GM18511 (cell line): ENCODE measurements around the gene TBC1D5.
"Not testable (repeated sequence)": the region's sequence is repeated elsewhere in the genome, so short reads cannot be mapped to it uniquely, and the experiment has no call there.

Source experiments
- ATAC-seq: cut with Tn5 transposase; IDR thresholded peaks from one replicate; pipeline ENCODE4 v1.9.1; 2021; ENCODE audit warnings: mild to moderate bottlenecking, moderate library complexity; ENCODE audit not compliant: unreplicated experiment

The TBC1D5 gene

DNA sequence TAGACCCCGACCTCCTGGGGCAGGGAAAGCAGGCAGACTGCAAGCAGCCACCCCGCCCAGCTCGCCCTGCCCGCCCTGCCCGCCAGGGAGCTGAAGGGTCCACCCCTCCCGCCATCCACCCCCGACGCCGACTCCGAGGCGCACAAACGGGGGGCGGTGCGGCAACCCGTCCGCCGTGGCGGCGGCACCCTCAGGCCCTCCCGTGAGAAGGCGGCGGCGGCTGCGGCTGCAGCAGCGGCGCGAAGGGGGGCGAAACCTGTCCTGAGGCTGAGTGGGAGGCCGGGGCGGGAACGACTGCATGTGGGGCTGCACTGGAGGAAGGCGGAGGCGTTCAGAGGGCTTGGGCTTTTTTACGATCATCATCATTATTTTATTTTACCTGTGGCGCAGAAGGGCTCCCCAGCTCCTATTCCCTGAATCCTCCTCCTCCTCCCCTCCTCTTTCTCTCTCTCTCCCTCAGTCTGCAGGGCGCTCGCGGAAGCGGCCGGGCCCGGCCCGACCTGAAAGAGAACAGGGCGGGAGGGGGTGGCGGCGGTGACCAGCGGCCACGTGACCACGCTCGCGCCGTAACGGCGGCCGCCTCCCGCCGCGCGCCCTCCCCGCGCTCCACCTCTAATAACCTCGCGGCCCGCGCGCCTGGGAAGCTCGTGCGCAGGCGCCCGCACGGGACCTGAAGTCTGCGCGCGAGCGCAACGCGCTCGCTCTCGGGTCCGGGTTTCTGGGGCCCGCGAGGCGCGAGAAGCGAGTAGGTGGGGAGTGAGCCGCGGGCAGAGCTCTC is at the start of gene TBC1D5:
TSS of gene TBC1D5 (minus strand) at position 530 of the 778 bp plus-strand sequence. CDS start 234,061 bp downstream, outside the sequence.
- ATAC-seq: peak; percentile 75

GRCh38 chr3:17783426-17783825 is 41.0 kb upstream of the TBC1D5 start:
- ATAC-seq: no peak

DNA sequence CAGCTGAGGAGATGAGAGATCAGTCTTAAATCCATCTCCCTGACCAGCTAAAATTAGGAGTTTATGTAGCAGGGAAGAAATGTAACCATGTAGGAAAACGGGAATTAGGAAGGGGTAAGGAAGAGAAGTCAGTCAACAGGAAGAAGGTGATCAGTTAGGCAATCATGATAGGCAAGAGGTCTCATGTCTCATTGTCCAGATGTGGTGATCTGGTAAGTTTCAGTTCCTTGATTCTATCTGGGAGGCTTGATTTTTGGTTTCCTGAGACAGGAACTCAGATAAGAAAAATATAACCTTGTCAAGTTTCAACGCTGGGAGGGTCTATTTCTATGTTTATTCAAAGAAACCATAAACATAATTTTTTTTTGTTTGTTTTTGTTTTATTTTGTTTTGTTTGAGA is 40.3 kb upstream of the TBC1D5 start:
- ATAC-seq: no peak

- not testable (repeated sequence) for ATAC-seq
These were observed 37.9 kb upstream of the TBC1D5 start for GRCh38 chr3:17780369-17780768.

DNA sequence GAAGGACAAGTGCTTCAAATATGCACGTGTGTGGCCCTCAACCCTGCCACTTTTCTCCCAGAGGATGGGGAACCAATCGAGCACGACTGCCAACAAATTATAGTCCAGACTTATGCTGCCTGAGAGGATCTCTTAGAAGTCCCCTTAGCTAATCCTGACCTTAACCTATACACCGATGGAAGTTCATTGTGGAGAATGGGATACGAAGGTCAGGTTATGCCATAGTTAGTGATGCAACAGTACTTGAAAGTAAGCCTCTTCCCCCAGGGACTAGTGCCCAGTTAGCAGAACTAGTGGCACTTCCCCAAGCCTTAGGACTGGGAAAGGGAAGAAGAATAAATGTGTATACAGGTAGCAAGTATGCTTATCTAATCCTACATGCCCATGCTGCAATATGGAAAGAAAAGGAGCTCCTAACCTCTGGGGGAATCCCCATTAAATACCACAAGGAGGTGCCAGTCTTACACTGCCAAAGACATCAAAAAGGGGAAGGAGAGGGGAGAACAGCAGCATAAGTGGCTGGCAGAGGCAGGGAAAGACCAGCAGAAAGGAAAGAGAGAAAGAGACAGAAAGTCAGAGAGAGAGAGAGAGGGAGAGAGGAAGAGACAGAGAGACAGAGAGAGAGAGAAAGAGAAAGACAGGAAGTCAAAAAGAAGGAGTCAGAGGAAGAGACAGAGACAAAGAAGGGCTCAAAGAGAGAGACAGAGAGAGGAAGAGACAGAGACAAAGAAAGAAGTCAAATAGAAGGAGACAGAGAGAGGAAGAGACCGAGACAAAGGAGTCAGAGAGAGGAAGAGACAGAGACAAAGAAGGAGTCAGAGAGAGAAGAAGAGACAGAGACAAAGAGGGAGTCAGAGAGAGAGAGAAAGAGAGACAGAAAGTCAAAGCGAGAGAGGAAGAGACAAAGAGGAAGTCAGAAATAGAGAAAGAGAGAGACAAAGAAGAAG is 37.1 kb upstream of the TBC1D5 start:
- ATAC-seq: not testable (repeated sequence)

DNA sequence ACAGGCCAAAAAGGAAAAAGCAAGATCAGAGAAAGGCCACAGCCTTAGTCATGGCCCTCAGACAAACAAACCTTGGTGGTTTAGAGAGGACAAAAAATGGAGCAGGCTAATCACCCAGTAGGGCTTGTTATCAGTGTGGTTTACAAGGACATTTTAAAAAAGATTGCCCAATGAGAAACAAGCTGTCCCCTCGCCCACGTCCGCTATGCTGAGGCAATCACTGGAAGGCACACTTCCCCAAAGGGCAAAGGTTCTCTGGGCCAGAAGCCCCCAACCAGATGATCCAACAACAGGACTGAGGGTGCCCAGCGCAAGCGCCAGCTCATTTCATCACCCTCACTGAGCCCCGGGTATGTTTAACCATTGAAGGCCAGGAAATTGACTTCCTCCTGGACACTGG is 34.9 kb upstream of the TBC1D5 start:
- not testable (repeated sequence) for ATAC-seq

DNA sequence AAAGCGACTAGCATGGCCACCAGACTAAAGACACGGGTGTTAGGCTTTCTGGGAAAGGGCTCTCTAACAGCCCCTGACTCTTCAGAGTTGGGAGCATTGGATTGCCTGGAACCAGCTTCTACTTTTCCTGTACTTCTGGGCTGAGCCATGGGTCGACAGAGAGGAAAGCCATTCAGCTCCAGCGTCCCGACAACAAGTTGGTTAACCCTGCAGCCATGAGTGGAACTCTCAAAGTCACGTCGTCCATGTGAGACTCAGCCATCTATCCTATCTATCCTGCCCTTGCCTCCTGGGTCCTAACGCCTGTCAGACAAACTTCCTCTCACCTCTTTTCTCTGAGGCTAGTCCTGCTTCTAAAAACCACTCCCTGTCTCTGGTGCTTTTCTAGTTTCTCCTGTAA is 32.6 kb upstream of the TBC1D5 start:
- ATAC-seq: no peak

DNA sequence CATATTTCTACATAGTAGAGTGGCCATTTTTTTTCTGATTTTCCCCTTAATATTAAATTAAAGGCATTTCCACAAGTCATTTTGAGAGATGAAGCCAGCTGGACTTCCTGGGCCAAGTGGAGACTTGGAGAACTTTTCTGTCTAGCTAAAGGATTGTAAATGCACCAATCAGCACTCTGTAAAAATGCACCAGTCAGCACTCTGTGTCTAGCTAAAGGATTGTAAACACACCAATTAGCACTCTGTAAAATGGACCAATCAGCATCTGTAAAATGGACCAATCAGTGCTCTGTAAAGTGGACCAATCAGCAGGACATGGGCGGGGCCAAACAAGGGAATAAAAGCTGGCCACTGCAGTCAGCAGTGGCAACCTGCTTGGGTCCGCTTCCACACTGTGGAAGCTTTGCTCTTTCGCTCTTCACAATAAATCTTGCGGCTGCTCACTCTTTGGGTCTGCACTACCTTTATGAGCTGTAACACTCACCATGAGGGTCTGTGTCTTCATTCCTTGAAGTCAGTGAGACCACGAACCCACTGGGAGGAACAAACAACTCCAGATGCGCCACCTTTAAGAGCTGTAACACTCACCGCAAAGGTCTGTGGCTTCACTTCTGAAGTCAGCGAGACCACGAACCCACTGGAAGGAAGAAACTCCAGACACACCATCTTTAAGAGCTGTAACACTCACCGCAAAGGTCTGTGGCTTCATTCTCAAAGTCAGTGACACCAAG is 31.9 kb upstream of the TBC1D5 start:
- ATAC-seq: not testable (repeated sequence)

GRCh38 chr3:17772556-17772955 is 30.1 kb upstream of the TBC1D5 start:
- ATAC-seq: no peak

DNA sequence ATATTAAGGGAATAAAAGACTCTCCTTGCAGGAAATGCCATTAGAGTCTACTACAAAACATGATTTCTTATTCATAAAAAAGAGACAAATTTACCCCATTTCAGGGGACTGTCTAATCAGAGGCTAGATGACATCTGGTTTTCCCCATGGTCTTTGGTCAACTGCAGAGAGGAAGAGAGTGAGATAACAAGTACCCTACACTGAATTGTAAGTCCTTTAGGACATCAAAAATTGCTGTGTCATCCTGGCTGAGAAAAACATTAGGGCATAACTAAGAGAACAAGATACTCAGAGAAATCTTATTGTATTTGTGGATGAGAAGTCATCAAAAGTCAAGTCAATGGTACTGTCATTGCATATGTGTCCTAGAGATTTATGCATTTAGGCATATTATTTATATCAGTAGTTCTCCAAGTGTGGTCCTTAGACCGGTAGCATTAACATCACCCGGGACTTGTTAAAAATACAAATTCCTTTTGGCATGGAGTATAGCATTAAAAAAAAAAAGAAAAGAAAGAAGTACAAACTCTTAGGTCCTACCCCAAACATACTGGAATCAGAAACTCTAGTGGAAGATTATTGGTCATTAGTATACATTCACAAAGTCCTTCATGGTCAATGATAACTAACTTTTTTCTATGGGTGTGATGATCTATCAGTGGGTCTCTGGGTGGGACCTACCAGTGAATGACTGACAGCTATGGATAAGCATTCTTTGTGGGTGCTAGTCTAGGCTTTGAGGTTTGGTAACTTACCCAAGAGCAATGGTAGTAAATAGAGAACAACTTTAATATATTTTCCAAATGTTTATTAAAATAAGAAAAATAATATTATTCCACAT is 29.0 kb upstream of the TBC1D5 start:
- no peak for ATAC-seq

GRCh38 chr3:17770682-17771081 is 28.3 kb upstream of the TBC1D5 start:
- ATAC-seq: no peak

DNA sequence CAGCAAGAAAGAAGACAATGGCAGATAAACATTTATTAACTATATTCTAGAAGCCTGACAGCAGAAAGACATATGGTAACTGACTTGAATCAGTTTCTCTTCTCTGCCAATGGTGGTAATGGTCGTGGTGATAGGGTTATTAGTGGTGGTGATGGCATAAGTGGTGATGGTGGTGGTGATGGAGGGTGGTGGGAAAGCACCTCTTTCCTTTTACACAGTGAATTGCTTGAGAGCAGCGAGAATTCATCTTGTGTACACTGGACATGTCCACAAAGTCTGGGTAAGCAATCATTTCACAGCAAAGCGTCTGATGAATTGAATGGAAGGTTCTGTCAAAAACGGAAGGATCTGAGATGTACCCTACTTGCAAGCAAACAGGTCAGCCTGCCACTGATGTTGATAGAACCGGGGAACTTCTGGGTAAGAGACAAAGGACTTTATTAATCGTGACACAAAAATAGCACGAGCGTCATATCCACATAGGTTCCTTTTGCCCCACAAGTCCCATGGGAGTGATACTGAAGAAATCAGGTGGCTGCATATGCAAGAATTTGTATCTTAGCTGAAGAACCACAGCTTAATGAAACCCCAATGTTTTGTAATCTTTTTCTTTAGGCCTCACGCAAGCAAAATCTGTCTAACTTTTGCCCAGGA is 23.5 kb upstream of the TBC1D5 start:
- peak; percentile 91 for ATAC-seq

GRCh38 chr3:17761563-17761962 is 19.1 kb upstream of the TBC1D5 start:
- no peak for ATAC-seq

DNA sequence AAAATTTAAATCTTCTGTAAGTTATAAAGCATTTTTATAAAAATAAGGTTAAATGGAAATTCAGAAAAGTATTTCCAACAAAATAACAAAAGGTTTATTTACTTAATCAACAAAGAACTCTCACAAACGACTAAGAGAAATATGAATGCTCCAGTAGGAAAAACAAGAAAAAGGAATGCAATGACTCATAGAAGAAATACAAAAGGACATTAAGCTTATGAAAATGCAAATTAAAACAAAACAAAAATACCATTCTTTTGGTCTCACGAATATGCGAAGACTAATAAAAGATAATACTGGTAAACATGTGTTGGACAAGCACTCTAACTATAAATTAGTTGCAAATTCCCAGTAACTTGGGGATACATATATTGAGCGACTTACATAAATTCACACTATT is 17.5 kb upstream of the TBC1D5 start:
- ATAC-seq: no peak

DNA sequence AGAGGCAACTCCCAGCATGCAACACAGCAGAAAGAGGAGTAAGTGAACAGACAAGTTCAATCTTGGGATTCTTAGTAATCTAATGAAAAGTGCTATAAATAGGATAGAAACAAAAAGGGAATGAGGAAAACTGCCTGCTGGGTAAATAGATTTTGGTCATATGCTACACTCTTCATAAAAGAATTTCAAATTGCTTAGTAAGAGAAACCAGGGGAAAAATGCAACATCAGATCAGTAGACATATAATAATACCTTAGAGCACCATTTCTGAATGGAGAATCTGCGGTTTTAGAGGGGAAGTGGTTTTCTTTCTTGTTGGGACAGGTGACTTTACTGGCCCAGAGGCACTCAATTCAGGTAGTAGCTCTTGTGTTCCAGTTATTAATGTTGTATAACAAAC is 13.4 kb upstream of the TBC1D5 start:
- peak; percentile 77 for ATAC-seq

DNA sequence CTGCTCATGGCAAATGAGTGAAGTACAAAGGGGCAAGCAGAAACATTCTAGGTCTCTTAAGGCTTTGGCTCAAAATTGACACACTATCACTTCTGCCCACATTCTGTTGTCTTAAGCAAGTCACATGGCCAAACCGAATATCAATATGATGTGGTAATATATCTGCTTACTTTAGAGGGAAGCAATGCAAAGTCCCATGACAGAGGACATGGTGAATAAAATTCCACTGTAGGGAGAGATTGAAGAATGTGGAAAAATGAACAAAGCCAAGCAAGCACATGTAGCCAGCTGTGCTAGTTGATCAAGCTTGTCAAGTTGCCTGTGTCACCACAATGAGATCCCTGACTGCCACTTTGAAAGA is 11.2 kb upstream of the TBC1D5 start:
- no peak for ATAC-seq

DNA sequence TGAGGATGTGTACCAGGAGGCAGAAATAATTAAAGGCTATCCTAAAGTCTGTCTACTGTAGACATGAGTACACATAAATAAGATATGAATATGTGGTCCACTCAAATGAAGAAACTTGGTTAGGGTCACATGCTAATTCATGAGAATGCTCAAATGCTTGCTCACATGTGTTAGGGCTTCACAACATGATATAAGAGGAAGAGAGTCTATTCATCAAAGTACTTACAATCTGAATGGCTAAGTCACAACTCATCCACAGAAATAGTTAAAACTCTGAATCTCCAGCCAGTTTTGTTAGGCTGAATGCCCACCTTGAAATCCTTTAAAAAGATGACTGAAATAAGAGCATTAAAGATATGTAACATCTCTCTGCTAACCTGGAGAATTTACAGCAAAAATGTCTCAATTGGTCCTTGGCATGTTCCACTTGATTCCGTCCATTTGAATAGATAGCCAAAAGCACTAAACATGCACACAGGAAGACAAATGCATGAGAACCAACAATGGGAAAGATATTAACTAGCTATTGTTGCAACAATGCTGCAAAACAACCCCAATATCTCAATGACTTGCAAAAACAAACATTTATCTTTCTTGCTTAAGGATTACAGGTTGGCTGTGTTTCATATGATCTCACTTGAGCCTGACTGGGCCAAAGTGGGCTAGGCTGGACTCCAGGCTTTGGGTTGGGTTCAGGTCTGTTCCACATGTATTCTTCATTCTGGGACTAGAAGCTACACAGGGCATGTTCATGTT is 10.6 kb upstream of the TBC1D5 start:
- no peak for ATAC-seq

GRCh38 chr3:17752436-17752835 is 10.0 kb upstream of the TBC1D5 start:
- ATAC-seq: no peak

DNA sequence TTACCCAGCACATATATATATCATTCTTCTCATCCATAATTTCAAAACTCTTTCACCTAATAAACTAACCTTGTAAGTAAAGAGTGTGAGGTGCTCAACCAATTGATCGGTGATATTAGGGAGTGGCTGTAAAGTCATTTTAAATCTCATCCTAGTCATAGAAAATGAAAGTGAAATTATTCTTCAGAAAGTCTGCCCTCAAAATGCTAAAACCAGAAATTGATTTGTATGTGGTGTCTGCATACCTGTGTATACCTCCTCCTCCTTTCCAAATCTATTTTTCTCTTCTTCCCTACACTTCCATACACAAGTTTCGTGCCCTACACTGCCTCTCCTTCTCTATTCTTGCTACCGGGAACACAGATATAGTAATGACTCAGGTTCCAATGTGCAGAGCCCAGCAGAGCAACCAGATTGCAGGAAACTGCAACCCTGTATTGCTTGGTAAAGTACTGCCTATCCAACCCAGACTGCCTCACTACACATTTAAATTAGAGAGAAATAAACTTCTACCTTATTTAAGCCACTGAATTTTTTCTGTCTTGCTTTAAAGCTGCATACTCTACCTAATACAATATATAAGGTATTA is 7.4 kb upstream of the TBC1D5 start:
- peak; percentile 28 for ATAC-seq
